ENCODE measurements around the gene LAPTM4A.
"Not testable (repeated sequence)": the region's sequence is repeated elsewhere in the genome, so short reads cannot be mapped to it uniquely, and the experiment has no call there.

Gene LAPTM4A

DNA sequence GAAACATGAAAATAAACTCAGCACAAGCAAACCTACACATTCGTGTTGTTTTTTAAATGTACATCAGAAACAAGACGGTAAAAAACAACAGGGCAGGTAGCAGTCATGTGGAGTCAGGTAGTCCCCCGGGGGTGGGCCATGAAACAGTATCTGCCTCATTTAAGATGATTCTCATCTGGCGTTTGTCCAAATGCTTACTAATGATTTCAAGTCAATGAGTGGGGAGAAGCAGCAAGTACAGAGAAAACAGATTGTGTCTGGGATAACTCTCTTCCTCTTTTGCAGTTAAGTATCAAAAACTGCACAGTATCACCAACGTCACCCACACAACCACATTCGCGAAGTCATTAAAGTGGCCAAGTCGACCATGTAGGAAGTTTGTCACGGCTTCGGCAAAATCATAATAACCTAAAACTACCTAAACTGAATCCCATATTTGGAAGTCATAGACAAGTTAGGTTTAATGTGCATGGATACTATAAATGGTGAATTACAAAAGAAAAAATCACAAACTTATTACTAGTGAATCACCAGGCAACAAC, 1.3 kb downstream of the LAPTM4A start:
- TF ChIP-seq, protein P1, sequence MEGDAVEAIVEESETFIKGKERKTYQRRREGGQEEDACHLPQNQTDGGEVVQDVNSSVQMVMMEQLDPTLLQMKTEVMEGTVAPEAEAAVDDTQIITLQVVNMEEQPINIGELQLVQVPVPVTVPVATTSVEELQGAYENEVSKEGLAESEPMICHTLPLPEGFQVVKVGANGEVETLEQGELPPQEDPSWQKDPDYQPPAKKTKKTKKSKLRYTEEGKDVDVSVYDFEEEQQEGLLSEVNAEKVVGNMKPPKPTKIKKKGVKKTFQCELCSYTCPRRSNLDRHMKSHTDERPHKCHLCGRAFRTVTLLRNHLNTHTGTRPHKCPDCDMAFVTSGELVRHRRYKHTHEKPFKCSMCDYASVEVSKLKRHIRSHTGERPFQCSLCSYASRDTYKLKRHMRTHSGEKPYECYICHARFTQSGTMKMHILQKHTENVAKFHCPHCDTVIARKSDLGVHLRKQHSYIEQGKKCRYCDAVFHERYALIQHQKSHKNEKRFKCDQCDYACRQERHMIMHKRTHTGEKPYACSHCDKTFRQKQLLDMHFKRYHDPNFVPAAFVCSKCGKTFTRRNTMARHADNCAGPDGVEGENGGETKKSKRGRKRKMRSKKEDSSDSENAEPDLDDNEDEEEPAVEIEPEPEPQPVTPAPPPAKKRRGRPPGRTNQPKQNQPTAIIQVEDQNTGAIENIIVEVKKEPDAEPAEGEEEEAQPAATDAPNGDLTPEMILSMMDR (IDR thresholded peaks at IDR 0.05; ENCODE audit: insufficient read depth, low read depth, low read length, missing control alignments), result no peak
- peak overlapping the region; percentile 79 for H3K4me3 ChIP-seq (ENCODE audit: low read depth, low read length)
- peak; percentile 58 for DNase-seq (ENCODE audit: low read depth)

DNA sequence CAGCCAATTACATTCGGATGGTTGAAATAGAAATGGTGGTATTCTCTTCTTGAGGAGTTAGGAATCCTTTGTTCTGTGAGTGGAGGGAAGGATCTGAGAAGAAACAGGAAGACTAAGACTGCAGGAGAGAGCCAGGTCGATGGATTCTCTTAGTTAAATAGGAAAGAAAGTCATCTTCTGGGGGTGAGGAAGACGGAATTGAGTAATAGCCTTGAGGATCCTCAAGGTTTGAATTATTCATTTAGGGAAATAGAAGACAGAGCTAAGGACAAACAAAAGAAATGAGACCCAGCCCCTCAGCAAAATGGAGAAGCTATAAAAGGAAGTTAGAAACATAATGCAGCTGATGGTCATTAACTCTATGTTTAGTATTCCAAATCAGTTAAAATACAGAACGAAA, 1.8 kb downstream of the LAPTM4A start:
- TF ChIP-seq, protein P1 (IDR thresholded peaks at IDR 0.05; ENCODE audit: insufficient read depth, low read depth, low read length, missing control alignments), result no peak
- no peak for DNase-seq (ENCODE audit: low read depth)
- peak overlapping the region; percentile 79 for H3K4me3 ChIP-seq (ENCODE audit: low read depth, low read length)

DNA sequence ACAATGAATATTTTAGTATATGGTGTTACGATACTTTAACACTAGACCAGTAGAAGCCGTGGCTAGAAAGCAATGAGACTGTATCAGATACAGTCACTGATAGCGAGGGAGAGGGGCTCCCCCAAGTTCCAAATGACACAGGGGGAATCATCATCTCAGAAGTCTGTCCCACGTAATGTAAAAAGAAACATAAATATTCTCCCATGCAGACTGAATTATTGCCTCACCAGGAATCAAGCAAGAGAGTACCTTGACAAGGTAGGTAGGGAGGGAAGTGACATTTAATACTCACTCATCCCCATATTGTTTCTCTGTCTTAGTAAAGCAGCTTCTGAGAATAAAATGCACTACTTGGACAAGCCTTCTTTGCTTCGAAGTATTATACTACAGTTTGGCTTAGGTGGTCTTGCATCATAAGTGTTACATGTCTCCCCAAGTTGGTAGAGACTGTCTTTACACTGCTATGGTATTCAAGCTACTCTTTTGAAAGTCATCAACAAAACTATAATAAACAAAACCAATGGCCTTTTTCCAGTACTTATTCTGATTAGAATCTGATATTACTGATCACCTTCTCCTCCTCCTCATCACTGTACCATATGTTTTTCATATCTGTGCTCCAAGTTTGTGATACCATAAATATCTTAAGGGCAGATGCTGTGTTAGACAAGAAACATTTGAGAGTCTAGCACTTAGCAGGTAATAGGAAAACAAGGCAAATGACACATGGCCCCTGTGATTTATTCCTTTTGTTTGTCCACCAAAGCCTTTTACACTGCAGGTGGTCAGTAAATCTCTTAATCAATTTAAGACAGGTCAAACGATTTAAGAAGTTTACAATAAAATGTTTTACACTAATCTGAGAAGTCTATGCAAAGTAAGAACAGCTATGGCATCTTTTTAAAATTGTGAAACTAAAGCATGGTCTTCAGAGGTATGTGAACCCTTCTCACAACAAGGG, 2.7 kb downstream of the LAPTM4A start:
- peak overlapping the region; percentile 79 for H3K4me3 ChIP-seq (ENCODE audit: low read depth, low read length)
- no peak for DNase-seq (ENCODE audit: low read depth)
- TF ChIP-seq, protein P1 (IDR thresholded peaks at IDR 0.05; ENCODE audit: insufficient read depth, low read depth, low read length, missing control alignments), result no peak

DNA sequence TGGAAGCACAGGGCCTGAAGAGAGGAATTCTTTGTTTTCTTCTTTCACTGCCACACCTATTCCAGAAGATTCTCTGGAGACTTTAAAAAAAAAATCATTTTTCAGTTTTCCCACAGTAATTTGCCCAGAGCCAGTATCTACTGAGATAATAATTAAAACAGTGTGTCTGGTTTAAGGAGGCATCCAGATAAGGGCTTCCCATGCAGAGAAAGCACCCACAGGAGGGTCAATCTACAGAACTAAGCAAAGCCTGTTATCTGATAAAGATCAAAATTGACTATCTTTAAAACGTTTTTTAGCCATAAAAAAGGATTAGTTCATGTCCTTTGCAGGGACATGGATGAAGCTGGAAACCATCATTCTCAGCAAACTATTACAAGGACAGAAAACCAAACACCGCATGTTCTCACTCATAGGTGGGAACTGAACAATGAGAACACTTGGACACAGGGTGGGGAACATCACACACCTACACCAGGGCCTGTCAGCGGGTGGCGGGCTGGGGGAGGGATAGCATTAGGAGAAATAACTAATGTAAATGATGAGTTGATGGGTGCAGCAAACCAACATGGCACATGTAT, 5.6 kb downstream of the LAPTM4A start:
- H3K4me3 ChIP-seq (ENCODE audit: low read depth, low read length); DNase-seq (ENCODE audit: low read depth): not testable (repeated sequence)

DNA sequence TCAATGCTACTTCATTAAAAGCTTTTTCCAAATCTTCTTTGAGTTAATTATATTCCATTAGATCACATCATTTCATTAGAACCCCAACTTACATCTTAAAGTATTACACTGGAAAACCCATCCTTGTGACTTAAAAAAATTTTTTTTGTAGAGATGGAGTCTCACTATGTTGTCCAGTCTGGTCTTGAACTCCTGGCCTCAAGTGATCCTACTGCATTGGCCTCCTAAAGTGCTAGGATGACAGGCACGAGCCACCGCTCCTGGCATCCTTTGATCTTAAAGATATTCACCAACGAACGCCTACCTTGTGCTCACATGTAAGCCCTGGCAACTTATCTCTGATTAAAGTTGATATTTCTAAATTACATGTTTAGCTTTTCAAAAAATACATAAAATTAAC, 6.7 kb downstream of the LAPTM4A start:
- no peak for DNase-seq (ENCODE audit: low read depth)
- H3K4me3 ChIP-seq (ENCODE audit: low read depth, low read length), result no peak overlapping the region
- TF ChIP-seq, protein P1 (IDR thresholded peaks at IDR 0.05; ENCODE audit: insufficient read depth, low read depth, low read length, missing control alignments), result no peak

DNA sequence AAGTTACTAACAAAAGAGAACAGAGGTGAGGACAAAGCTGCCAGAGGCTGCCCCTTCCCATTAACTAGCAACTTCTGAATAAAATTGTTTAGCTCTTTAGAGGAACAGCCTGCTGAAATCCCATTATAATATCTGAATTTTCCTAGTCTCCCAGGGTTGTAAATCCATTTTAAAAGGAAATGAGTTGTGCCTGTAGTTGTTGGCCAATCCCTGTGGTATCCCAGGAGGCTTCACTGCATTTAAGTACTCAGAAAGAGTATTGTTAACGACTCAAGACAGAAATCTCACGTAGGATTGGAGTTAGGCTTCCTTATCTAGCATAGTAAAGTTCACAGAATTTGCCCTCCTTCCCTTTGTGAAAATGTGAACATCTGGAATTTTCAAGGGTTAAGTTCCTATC, 8.9 kb downstream of the LAPTM4A start:
- H3K4me3 ChIP-seq (ENCODE audit: low read depth, low read length), result no peak overlapping the region
- TF ChIP-seq, protein P1 (IDR thresholded peaks at IDR 0.05; ENCODE audit: insufficient read depth, low read depth, low read length, missing control alignments), result no peak
- no peak for DNase-seq (ENCODE audit: low read depth)

DNA sequence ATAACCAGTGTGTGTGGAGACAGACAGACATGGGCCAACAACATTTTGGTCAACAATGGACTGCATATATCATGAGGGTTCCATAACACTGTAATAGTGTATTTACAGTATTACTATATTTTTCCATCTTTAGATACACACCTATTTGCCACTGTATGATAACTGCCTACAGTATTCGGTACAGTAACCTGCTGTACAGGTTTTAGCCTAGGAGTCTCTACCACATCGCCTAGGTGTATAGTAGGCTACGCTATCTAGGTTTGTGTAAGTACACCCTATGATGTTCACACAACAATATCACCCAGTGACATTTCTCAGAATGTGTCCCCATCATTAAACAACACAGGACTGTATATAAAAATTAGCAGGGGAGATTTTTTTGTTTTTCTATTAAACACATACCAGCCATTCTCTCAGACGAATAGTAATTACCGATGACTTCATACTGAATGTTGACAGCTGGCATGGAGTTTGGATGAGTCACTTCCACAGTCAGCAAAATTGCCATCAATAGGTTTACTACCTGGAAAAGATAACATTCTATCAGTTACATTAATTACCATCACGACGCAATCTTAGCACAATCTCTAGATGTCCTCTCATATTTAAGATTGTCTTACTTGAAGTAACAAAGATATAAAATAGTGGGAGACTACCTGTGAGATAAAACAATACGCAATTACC, 10.8 kb downstream of the LAPTM4A start:
- TF ChIP-seq, protein P1 (IDR thresholded peaks at IDR 0.05; ENCODE audit: insufficient read depth, low read depth, low read length, missing control alignments), result no peak
- H3K4me3 ChIP-seq (ENCODE audit: low read depth, low read length), result no peak overlapping the region
- no peak for DNase-seq (ENCODE audit: low read depth)

All from GM12865 (cell line).